GM18861 (cell line): ENCODE measurements around the gene GNG13.
"Not testable (repeated sequence)": the region's sequence is repeated elsewhere in the genome, so short reads cannot be mapped to it uniquely, and the experiment has no call there.

Source experiments
- ATAC-seq: cut with Tn5 transposase; IDR thresholded peaks from one replicate; pipeline ENCODE4 v1.9.1; 2021; ENCODE audit not compliant: unreplicated experiment

Gene GNG13, protein sequence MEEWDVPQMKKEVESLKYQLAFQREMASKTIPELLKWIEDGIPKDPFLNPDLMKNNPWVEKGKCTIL

DNA sequence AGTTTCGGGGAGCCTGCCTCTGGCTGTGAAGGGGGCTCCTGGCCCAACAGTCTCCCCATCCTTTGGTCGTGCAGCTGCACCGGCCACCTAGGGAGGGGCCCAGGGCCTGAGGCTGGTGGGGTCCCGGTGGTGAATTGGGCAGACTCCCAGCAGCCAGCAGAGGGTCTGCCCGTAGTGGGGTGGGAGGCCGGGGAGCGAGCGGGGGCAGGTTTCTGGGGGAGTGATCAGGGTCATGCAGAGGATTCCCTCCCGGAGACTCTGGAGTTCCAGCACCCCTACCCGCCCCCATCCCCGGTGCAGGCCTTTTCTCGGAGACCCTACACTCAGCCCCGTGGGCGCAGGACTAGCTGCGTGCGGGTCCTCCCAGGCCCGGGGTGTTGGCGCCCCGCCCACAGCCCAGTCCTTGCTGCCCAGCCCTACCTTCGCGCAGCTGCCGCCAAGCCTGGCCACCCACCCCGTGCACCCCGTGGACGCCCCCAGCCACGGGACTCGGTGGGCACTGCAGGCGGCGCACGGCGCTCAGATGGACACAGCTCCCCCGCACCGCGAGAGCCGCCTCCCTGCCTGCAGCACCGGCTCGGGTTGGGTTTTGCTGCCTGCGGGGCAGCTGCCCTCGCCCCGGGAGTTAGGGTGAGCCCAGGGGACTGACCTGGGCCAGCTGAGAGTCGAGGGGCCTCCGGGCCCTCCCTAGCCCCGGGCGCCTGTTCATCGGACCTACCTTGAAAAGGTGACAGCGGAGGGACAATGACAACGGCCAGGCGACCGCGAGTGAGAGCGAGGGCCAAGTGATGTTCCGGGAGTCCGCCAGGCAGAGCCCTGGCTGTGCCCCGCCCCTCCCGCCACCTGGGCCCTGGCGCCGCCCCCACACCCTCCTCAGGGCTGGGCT lies at the start of gene GNG13:
Gene GNG13 (minus strand): TSS at position 787 of the 886 bp plus-strand sequence. CDS start 1,657 bp downstream, outside the sequence.
- ATAC-seq, result no peak

- ATAC-seq, result no peak
Measured at GRCh38 chr16:848510-849253, 48.1 kb upstream of the GNG13 start.

GRCh38 chr16:847681-848445 lies 47.3 kb upstream of the GNG13 start:
- no peak for ATAC-seq

DNA sequence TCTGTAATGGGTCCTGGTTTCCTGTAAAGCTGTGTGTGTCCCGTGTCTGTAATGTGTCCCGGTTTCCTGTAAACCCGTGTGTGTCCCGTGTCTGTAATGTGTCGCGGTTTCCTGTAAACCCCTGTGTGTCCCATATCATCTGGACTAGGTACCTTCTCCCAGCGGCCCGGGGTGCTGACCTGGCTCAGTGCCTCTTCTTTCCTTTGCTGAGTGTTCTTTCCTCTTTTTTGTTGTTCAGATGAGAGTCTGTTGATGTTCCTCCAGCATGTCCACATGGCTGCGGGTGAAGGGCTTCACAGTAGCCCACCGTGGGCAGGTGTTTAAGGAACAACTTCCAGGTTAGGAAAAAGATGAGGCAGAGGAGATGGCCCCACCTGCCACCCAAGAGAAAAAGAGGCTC lies 46.6 kb upstream of the GNG13 start:
- ATAC-seq, result no peak

DNA sequence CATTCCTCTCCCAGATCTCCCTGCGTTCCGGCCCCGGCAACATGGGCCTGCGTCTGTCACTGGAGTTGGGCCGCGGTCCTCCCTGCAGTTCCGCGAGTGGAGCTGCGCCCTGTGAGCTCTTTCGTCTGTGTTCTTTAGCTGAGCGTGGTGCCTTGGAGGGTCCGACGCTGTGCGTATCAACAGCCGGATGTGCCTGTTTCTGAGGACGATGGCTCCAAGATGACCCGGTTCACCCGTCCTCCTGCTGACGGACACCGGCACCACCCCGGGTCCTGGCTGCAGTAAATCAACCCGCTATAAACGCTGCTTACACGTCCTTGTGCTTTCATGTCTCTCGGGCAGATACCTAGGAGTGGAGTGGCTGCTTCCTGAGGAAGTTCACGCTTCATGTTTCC lies 44.8 kb upstream of the GNG13 start:
- no peak for ATAC-seq

GRCh38 chr16:844638-845350 lies 44.3 kb upstream of the GNG13 start:
- ATAC-seq, result no peak

- no peak for ATAC-seq
Measured at GRCh38 chr16:843771-844170, 43.2 kb upstream of the GNG13 start.

GRCh38 chr16:842711-843560 lies 42.4 kb upstream of the GNG13 start:
- ATAC-seq, result no peak

DNA sequence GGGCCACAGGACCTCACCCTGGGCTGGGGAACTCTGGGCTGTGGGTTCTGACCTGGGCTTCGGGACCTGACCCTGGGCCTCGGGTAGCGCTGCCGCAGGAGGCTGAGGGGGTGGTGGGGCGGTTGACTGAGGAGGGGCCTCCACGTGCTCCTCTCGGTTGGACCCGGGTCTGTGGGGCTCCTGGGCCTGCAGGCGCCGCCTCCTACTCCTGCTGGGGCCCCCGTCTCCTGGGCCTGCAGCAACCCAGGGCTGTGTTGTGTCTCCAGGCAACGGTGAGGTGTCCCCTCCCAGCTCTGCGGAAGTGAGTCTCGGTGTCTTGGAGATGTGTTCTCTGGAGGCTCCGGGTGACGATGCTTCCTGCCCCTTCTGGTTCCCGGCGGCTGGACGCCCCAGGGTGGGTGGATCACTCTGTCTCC lies 41.5 kb upstream of the GNG13 start:
- ATAC-seq, result no peak

DNA sequence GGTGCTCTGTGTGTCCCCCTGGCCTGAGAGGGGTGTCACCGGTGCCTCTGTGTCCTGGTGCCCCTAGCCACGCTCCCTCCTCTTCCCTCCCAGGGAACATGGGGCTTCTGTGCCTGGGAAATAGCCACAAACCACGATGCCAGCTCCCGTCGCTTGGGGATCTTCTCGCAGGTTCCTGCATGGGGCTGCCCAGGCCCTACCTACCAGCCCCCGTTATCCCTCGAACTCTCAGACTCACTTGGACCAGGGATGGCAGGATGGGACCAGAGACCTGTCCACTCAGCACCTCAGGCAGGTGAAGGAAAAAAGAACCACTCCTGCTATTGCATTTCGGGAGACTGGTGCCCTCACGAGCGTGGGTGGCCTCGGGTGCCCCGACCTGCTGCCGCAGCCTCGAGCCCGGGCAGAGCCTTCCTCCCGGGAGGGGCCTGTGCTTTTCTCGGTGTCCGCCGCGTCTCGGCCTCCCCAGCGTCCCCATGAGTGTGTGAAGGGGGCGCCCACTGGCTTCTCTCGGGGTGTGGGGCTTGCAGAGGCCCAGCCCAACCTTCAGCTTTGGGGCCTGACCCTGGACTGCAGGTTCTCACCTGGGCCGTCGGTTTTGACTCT lies 41.0 kb upstream of the GNG13 start:
- no peak for ATAC-seq

- no peak for ATAC-seq
Measured at GRCh38 chr16:840561-841454, 40.3 kb upstream of the GNG13 start.

GRCh38 chr16:839643-840408 lies 39.3 kb upstream of the GNG13 start:
- ATAC-seq, result no peak

- ATAC-seq, result no peak
Measured at GRCh38 chr16:838741-839140, 38.2 kb upstream of the GNG13 start.

GRCh38 chr16:836822-837221 lies 36.3 kb upstream of the GNG13 start:
- ATAC-seq, result not testable (repeated sequence)

GRCh38 chr16:836221-836620 lies 35.7 kb upstream of the GNG13 start:
- ATAC-seq, result no peak

GRCh38 chr16:835373-835772 lies 34.8 kb upstream of the GNG13 start:
- no peak for ATAC-seq

GRCh38 chr16:833411-833810 lies 32.9 kb upstream of the GNG13 start:
- ATAC-seq, result no peak
